Endodermal cell (in vitro differentiated cells): Measurements from ENCODE around the gene UTRN. TPM values are rescaled to one million over a fixed set of nuclear protein-coding genes. Genes with fewer than 3 reads are reported as not detected.

Experiments used
- DNase-seq: peaks from one replicate; pipeline ENCODE4 v3.0.0-alpha.2; 2017
- H3K27ac ChIP-seq: 2 replicates; pipeline ENCODE4 v1.5.1; 2013; ENCODE audit warnings: mild to moderate bottlenecking, low read depth, low read length, moderate library complexity
- H3K27me3 ChIP-seq: 2 replicates; pipeline ENCODE4 v1.6.1; 2013; ENCODE audit warnings: mild to moderate bottlenecking, low read length, moderate library complexity; ENCODE audit not compliant: insufficient read depth, control insufficient read depth, poor library complexity, severe bottlenecking
- H3K36me3 ChIP-seq: 2 replicates; pipeline ENCODE4 v1.7.0; 2013; ENCODE audit warnings: mild to moderate bottlenecking, low read length, moderate library complexity; ENCODE audit not compliant: control insufficient read depth, insufficient read depth
- H3K4me1 ChIP-seq: one replicate; pipeline ENCODE4 v1.7.0; 2013; ENCODE audit warnings: low read length; ENCODE audit not compliant: control insufficient read depth, insufficient read depth
- H3K4me3 ChIP-seq: 2 replicates; pipeline ENCODE4 v1.5.1; 2013; ENCODE audit warnings: mild to moderate bottlenecking, low read length, moderate library complexity
- H3K9ac ChIP-seq: 2 replicates; pipeline ENCODE4 v1.6.1; 2013; ENCODE audit warnings: mild to moderate bottlenecking, low read length, moderate library complexity; ENCODE audit not compliant: poor library complexity, severe bottlenecking; ENCODE audit errors: extremely low read depth
- H3K9me3 ChIP-seq: 2 replicates; pipeline ENCODE4 v1.6.1; 2013; ENCODE audit warnings: mild to moderate bottlenecking, low read length, moderate library complexity; ENCODE audit not compliant: control insufficient read depth
- H3K27ac Mint-ChIP-seq: 2 replicates; pipeline ENCODE4 v1.8.0; 2020; ENCODE audit warnings: mixed read lengths
- H3K27me3 Mint-ChIP-seq: 2 replicates; pipeline ENCODE4 v1.8.0; 2021; ENCODE audit warnings: mild to moderate bottlenecking, mixed read lengths; ENCODE audit not compliant: insufficient read depth
- H3K36me3 Mint-ChIP-seq: 2 replicates; pipeline ENCODE4 v1.8.0; 2020; ENCODE audit warnings: low read depth, mixed read lengths
- H3K4me1 Mint-ChIP-seq: 2 replicates; pipeline ENCODE4 v1.8.0; 2020; ENCODE audit warnings: mixed read lengths
- H3K4me3 Mint-ChIP-seq: 2 replicates; pipeline ENCODE4 v1.8.0; 2020; ENCODE audit warnings: mild to moderate bottlenecking, moderate library complexity, mixed read lengths
- H3K9me3 Mint-ChIP-seq: 2 replicates; pipeline ENCODE4 v1.8.0; 2020; ENCODE audit warnings: mild to moderate bottlenecking, mixed read lengths
- CTCF ChIP-seq: fragments of 200-600 bp; sonication (generic); conservative IDR thresholded peaks from 2 replicates; pipeline ENCODE4 v1.5.0; 2021; ENCODE audit warnings: antibody characterized with exemption, mild to moderate bottlenecking
- WGBS, 2 experiments: methylation state at CpG; one replicate each; pipeline versions ENCODE4 v1.1.5 to v1.1.7; 2013; ENCODE audit warnings: missing lambda C conversion rate in 2 of 2, mixed read lengths in 1 of 2; ENCODE audit not compliant: insufficient coverage in 1 of 2, insufficient read length in 1 of 2; 5-methylcytosine and 5-hydroxymethylcytosine counted together
- total RNA-seq, 2 donors: library from RNA; stranded (reverse); fragmentation: NEBNext Ultra II Directional in 1 of 2; extraction: Animal tissue kit (Norgen Biotek cat#: 25700) in 1 of 2; gene quantifications; 2 replicates in 1 of 2; 3 replicates in 1 of 2; pipeline ENCODE4 v1.2.1, GENCODE V29; 2021

UTRN gene
- total RNA-seq, 2 donors from 2014 or later, result 67.7 to 79.7 TPM

GRCh38 chr6:144277174-144277573 is 8.0 kb upstream of the UTRN start:
- no peaks in the 10 kb centered on the region for H3K27me3 ChIP-seq
- no peak overlapping the region for H3K4me3 ChIP-seq
- no peak for TF ChIP-seq CTCF
- no peaks in the 10 kb centered on the region for H3K9me3 ChIP-seq
- no peaks in the 10 kb centered on the region for H3K4me1 ChIP-seq
- H3K36me3 Mint-ChIP-seq, result peaks cover 3% of the 10 kb centered on the region
- H3K9ac ChIP-seq, result no peak overlapping the region
- peaks cover 2% of the 10 kb centered on the region for H3K9me3 Mint-ChIP-seq
- no peak overlapping the region for H3K4me3 Mint-ChIP-seq
- H3K4me1 Mint-ChIP-seq, result peaks cover 5% of the 10 kb centered on the region
- H3K27me3 Mint-ChIP-seq, result no peaks in the 10 kb centered on the region
- no peak for DNase-seq
- no peak overlapping the region for H3K27ac Mint-ChIP-seq
- WGBS, 2 experiments, result 75% methylated on average over 1 of the region's 1 CpG; no CpG with 5 or more reads in 1 of the 2 experiments
- no peaks in the 10 kb centered on the region for H3K36me3 ChIP-seq
- no peak overlapping the region for H3K27ac ChIP-seq

GRCh38 chr6:144277605-144278227 is 7.4 kb upstream of the UTRN start:
- peaks cover 2% of the 10 kb centered on the region for H3K27me3 Mint-ChIP-seq
- 80 to 86% methylated on average over 7 to 8 of the region's 8 CpGs for WGBS, 2 experiments
- no peaks in the 10 kb centered on the region for H3K9me3 Mint-ChIP-seq
- H3K36me3 ChIP-seq, result no peaks in the 10 kb centered on the region
- H3K27ac ChIP-seq, result no peak overlapping the region
- DNase-seq, result no peak
- no peak overlapping the region for H3K27ac Mint-ChIP-seq
- peaks cover 4% of the 10 kb centered on the region for H3K4me1 Mint-ChIP-seq
- H3K36me3 Mint-ChIP-seq, result no peaks in the 10 kb centered on the region
- H3K4me3 ChIP-seq, result no peak overlapping the region
- no peaks in the 10 kb centered on the region for H3K4me1 ChIP-seq
- H3K9ac ChIP-seq, result no peak overlapping the region
- no peaks in the 10 kb centered on the region for H3K27me3 ChIP-seq
- no peaks in the 10 kb centered on the region for H3K9me3 ChIP-seq
- H3K4me3 Mint-ChIP-seq, result no peak overlapping the region
- no peak for TF ChIP-seq CTCF

DNA sequence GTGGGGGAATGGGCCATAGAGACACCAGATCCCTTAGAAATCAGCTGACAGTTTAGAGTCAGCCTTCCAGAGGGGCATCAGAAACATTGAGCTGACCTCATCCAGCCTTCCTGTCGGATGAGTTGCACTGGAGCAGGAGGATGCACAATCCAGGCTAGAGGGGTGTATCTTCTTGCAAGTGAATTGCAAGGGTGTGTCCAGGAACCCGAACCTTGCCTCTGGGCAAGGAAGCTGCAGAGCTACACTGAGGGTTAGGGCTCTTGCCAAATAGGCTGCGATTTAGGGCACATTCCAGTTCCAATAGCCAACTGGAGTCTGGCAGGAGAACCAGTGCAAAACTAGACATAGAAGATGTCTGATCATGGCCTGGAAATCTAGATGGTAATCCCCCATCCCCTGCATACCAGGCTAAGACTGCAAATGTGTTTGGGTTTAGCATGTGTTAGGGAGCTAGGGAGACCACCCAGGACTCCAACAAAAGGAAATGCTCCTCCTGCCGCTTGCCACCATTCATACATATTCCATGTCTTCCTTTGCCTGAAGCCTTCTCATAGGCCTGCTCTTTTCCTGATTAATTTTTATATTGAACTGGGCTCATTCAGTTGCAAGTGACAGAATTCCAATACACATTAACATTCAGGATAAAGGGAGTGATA is 6.3 kb upstream of the UTRN start:
- no peaks in the 10 kb centered on the region for H3K4me1 ChIP-seq
- no peaks in the 10 kb centered on the region for H3K36me3 ChIP-seq
- no peak overlapping the region for H3K4me3 ChIP-seq
- no peaks in the 10 kb centered on the region for H3K9me3 ChIP-seq
- 66 to 67% methylated on average over 3 to 4 of the region's 4 CpGs for WGBS, 2 experiments
- no peak overlapping the region for H3K9ac ChIP-seq
- H3K9me3 Mint-ChIP-seq, result no peaks in the 10 kb centered on the region
- TF ChIP-seq CTCF, result no peak
- H3K27ac ChIP-seq, result no peak overlapping the region
- no peak overlapping the region for H3K27ac Mint-ChIP-seq
- peaks cover 6% of the 10 kb centered on the region for H3K4me1 Mint-ChIP-seq
- peaks cover 2% of the 10 kb centered on the region for H3K27me3 Mint-ChIP-seq
- H3K36me3 Mint-ChIP-seq, result no peaks in the 10 kb centered on the region
- H3K4me3 Mint-ChIP-seq, result no peak overlapping the region
- no peak for DNase-seq
- H3K27me3 ChIP-seq, result no peaks in the 10 kb centered on the region
